ENCODE data around the gene LMNB1.

DNA sequence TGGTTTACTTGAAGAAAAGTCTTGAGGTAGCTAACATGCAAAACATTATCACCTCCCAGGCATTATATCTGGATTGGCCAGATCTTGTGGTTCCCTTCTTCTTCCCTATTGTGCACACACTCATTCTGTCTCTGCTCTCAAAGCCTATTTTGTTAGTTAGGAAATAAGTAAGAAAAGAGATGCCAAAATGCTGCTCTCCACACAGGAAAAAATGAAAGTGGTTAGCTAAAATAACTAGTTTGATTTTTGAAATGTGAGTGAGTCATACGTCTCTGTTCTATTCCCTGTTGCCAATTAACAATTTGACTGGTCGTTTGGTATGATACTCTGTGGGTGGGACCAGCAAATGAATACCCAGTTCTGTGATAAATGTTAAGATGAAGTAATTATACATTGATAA, 28.1 kb downstream of the LMNB1 start:
- TF ChIP-seq POLR2AphosphoS5 (IDR thresholded peaks at IDR 0.05; ENCODE audit: low read depth) (no peak), GABPA (IDR thresholded peaks at IDR 0.05; ENCODE audit: low read depth) (no peak), SPI1 (IDR thresholded peaks at IDR 0.05; ENCODE audit: borderline replicate concordance, low read depth) (no peak)
- TF ChIP-seq, protein P1, sequence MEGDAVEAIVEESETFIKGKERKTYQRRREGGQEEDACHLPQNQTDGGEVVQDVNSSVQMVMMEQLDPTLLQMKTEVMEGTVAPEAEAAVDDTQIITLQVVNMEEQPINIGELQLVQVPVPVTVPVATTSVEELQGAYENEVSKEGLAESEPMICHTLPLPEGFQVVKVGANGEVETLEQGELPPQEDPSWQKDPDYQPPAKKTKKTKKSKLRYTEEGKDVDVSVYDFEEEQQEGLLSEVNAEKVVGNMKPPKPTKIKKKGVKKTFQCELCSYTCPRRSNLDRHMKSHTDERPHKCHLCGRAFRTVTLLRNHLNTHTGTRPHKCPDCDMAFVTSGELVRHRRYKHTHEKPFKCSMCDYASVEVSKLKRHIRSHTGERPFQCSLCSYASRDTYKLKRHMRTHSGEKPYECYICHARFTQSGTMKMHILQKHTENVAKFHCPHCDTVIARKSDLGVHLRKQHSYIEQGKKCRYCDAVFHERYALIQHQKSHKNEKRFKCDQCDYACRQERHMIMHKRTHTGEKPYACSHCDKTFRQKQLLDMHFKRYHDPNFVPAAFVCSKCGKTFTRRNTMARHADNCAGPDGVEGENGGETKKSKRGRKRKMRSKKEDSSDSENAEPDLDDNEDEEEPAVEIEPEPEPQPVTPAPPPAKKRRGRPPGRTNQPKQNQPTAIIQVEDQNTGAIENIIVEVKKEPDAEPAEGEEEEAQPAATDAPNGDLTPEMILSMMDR (IDR thresholded peaks at IDR 0.05; ENCODE audit: insufficient read depth, low read length), result no peak
- TF ChIP-seq, protein P2, sequence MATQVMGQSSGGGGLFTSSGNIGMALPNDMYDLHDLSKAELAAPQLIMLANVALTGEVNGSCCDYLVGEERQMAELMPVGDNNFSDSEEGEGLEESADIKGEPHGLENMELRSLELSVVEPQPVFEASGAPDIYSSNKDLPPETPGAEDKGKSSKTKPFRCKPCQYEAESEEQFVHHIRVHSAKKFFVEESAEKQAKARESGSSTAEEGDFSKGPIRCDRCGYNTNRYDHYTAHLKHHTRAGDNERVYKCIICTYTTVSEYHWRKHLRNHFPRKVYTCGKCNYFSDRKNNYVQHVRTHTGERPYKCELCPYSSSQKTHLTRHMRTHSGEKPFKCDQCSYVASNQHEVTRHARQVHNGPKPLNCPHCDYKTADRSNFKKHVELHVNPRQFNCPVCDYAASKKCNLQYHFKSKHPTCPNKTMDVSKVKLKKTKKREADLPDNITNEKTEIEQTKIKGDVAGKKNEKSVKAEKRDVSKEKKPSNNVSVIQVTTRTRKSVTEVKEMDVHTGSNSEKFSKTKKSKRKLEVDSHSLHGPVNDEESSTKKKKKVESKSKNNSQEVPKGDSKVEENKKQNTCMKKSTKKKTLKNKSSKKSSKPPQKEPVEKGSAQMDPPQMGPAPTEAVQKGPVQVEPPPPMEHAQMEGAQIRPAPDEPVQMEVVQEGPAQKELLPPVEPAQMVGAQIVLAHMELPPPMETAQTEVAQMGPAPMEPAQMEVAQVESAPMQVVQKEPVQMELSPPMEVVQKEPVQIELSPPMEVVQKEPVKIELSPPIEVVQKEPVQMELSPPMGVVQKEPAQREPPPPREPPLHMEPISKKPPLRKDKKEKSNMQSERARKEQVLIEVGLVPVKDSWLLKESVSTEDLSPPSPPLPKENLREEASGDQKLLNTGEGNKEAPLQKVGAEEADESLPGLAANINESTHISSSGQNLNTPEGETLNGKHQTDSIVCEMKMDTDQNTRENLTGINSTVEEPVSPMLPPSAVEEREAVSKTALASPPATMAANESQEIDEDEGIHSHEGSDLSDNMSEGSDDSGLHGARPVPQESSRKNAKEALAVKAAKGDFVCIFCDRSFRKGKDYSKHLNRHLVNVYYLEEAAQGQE (IDR thresholded peaks at IDR 0.05; ENCODE audit: insufficient replicate concordance, low read depth), result no peak
